DOHH2 (cell line): ENCODE results near the gene CRX.

Experiments
- H3F3A ChIP-seq: fragments of 200-600 bp; sonication (generic), shearing (Covaris generic); 2 replicates; pipeline ENCODE4 v1.6.0; 2016; ENCODE audit warnings: antibody characterized with exemption, mild to moderate bottlenecking; ENCODE audit not compliant: control insufficient read depth, insufficient read depth
- H3K27ac ChIP-seq: fragments of 200-600 bp; sonication (generic); 2 replicates; pipeline ENCODE4 v1.5.1; 2014; ENCODE audit warnings: low read depth, mild to moderate bottlenecking, low read length, moderate library complexity
- H3K27me3 ChIP-seq: fragments of 200-600 bp; sonication (generic); 2 replicates; pipeline ENCODE4 v1.6.1; 2014; ENCODE audit warnings: mild to moderate bottlenecking, low read length, mixed read lengths; ENCODE audit not compliant: control insufficient read depth
- H3K36me3 ChIP-seq: fragments of 200-600 bp; sonication (generic); 2 replicates; pipeline ENCODE4 v1.6.1; 2014; ENCODE audit warnings: mild to moderate bottlenecking, low read length, moderate library complexity, mixed read lengths; ENCODE audit not compliant: control insufficient read depth
- H3K4me1 ChIP-seq: fragments of 200-600 bp; sonication (generic); 2 replicates; pipeline ENCODE4 v1.6.1; 2014; ENCODE audit warnings: mild to moderate bottlenecking, low read length, mixed read lengths; ENCODE audit not compliant: control insufficient read depth
- H3K4me2 ChIP-seq: fragments of 200-600 bp; sonication (generic); 2 replicates; pipeline ENCODE4 v1.6.0; 2014; ENCODE audit warnings: mild to moderate bottlenecking, low read length, moderate library complexity
- H3K4me3 ChIP-seq: fragments of 200-600 bp; sonication (generic); 2 replicates; pipeline ENCODE4 v1.5.1; 2014; ENCODE audit warnings: mild to moderate bottlenecking, low read length, mixed read lengths
- H3K79me2 ChIP-seq: fragments of 200-600 bp; sonication (generic); 2 replicates; pipeline ENCODE4 v1.6.1; 2014; ENCODE audit warnings: mild to moderate bottlenecking, low read length, mixed read lengths; ENCODE audit not compliant: control insufficient read depth
- H3K9me2 ChIP-seq: fragments of 200-600 bp; sonication (generic); replicated peaks from 2 replicates; pipeline ENCODE4 v1.6.1; 2014; ENCODE audit warnings: mild to moderate bottlenecking, low read length, mixed read lengths; ENCODE audit not compliant: control insufficient read depth
- H3K9me3 ChIP-seq: fragments of 200-600 bp; sonication (generic); 2 replicates; pipeline ENCODE4 v1.6.1; 2014; ENCODE audit warnings: antibody characterized with exemption, low read length, mixed read lengths; ENCODE audit not compliant: control insufficient read depth, insufficient read depth
- H4K20me1 ChIP-seq: fragments of 200-600 bp; sonication (generic); 2 replicates; pipeline ENCODE4 v1.6.0; 2014; ENCODE audit warnings: low read depth, mild to moderate bottlenecking, antibody characterized with exemption, low read length, moderate library complexity; ENCODE audit not compliant: control insufficient read depth, insufficient read depth
- CTCF ChIP-seq: fragments of 200-600 bp; sonication (generic); IDR thresholded peaks from one replicate; pipeline ENCODE4 v1.5.1; 2014; ENCODE audit warnings: antibody characterized with exemption, mild to moderate bottlenecking, low read depth, low read length; ENCODE audit not compliant: poor library complexity, severe bottlenecking
- EZH2phosphoT487 ChIP-seq: fragments of 200-600 bp; sonication (generic); IDR thresholded peaks from 2 replicates; pipeline ENCODE4 v1.6.1; 2017; ENCODE audit warnings: borderline replicate concordance, mild to moderate bottlenecking, antibody characterized with exemption, low read length, moderate library complexity, mixed read lengths

Gene CRX

GRCh38 chr19:47797996-47798903, 23.5 kb upstream of the CRX start:
- no peaks in the 10 kb centered on the region for H3K79me2 ChIP-seq
- no peaks in the 10 kb centered on the region for H3K36me3 ChIP-seq

GRCh38 chr19:47798904-47799266, 22.9 kb upstream of the CRX start:
- Histone ChIP-seq H3K79me2 (no peaks in the 10 kb centered on the region), H4K20me1 (no peaks in the 10 kb centered on the region), H3K27ac (no peak overlapping the region), H3K9me3 (no peaks in the 10 kb centered on the region), H3K4me3 (no peak overlapping the region), H3K36me3 (no peaks in the 10 kb centered on the region), H3K27me3 (no peaks in the 10 kb centered on the region), H3K4me2 (no peak overlapping the region), H3K4me1 (no peaks in the 10 kb centered on the region), H3K9me2 (no peaks in the 10 kb centered on the region), H3F3A (no peaks in the 10 kb centered on the region)
- TF ChIP-seq EZH2phosphoT487: no peak
- no peak for TF ChIP-seq CTCF

More at GRCh38 chr19:47797996-47798903, 23.5 kb upstream of the CRX start:
- TF ChIP-seq EZH2phosphoT487 (no peak), CTCF (no peak)
- Histone ChIP-seq H3F3A (no peaks in the 10 kb centered on the region), H3K4me1 (no peaks in the 10 kb centered on the region), H3K27ac (no peak overlapping the region), H3K4me3 (no peak overlapping the region), H3K9me3 (no peaks in the 10 kb centered on the region), H3K27me3 (no peaks in the 10 kb centered on the region), H3K9me2 (no peaks in the 10 kb centered on the region), H4K20me1 (no peaks in the 10 kb centered on the region), H3K4me2 (no peak overlapping the region)

GRCh38 chr19:47801270-47801669, 20.5 kb upstream of the CRX start:
- H4K20me1 ChIP-seq: no peaks in the 10 kb centered on the region
- no peaks in the 10 kb centered on the region for H3K9me2 ChIP-seq
- H3K9me3 ChIP-seq: no peaks in the 10 kb centered on the region
- H3K36me3 ChIP-seq: no peaks in the 10 kb centered on the region
- H3K79me2 ChIP-seq: no peaks in the 10 kb centered on the region
- no peak overlapping the region for H3K4me3 ChIP-seq
- H3K27me3 ChIP-seq: no peaks in the 10 kb centered on the region
- no peak overlapping the region for H3K27ac ChIP-seq
- no peaks in the 10 kb centered on the region for H3K4me1 ChIP-seq
- no peaks in the 10 kb centered on the region for H3F3A ChIP-seq
- no peak overlapping the region for H3K4me2 ChIP-seq
- TF ChIP-seq EZH2phosphoT487 (no peak), CTCF (no peak)
